ENCODE measurements around the gene RIOK1. TPM values are rescaled to one million over a fixed set of nuclear protein-coding genes. Genes with fewer than 3 reads are reported as not detected.

Gene RIOK1
- polyA plus RNA-seq, 3 donors, result 7.7 to 14.6 (median 8.8) TPM

GRCh38 chr6:7439228-7439627, 49.6 kb downstream of the RIOK1 start:
- Mint-ChIP-seq H3K27ac (peak overlapping the region; percentile 72 to 98 (median 92)), H3K9me3 (peaks cover 0 to 14% (median 9%) of the 10 kb centered on the region in 7 donors), H3K4me3 (peak overlapping the region; percentile 7 to 81), H3K4me1 (peaks cover 47% of the 10 kb centered on the region), H3K36me3 (peaks cover 3 to 9% of the 10 kb centered on the region in 2 donors), H3K27me3 (ENCODE audit: low read depth in 3 of 3) (peaks cover 2 to 3% (median 2%) of the 10 kb centered on the region in 3 donors)
- H3K79me2 ChIP-seq (ENCODE audit: insufficient read depth, low read length), result no peaks in the 10 kb centered on the region
- H3K27me3 ChIP-seq (ENCODE audit: control insufficient read depth in 2 of 2, insufficient read depth in 2 of 2, low read length in 2 of 2), result no peaks in the 10 kb centered on the region
- peak; percentile 34 to 73 (median 62) for DNase-seq
- peaks cover 15 to 31% of the 10 kb centered on the region in 2 donors for H3K4me1 ChIP-seq (ENCODE audit: control insufficient read depth in 1 of 2, insufficient read depth in 2 of 2, low read length in 2 of 2)
- H3K4me2 ChIP-seq (replicated peaks; ENCODE audit: extremely low read depth, low read length, poor library complexity, severe bottlenecking), result no peak overlapping the region
- no peaks in the 10 kb centered on the region for H4K20me1 ChIP-seq (ENCODE audit: insufficient read depth, low read length)
- intact Hi-C loops (cut with micrococcal nuclease), result loop anchor here in 1 of 2 donors (10.0 kb wide), 1 partner anchor 176 kb away; no protein-coding TSS in a partner anchor
- H3K27ac ChIP-seq (ENCODE audit: low read depth in 1 of 2, low read length in 2 of 2), result no peak overlapping the region
- H3K9me3 ChIP-seq (replicated peaks in 1 of 2; ENCODE audit: control insufficient read depth in 1 of 2, insufficient read depth in 1 of 2, low read length in 2 of 2), result no peaks in the 10 kb centered on the region
- no peak overlapping the region for H3K9ac ChIP-seq (ENCODE audit: insufficient read depth, low read length, poor library complexity, severe bottlenecking)
- no peaks in the 10 kb centered on the region for H3K36me3 ChIP-seq (replicated peaks in 1 of 2; ENCODE audit: control insufficient read depth in 1 of 2, insufficient read depth in 2 of 2, low read length in 2 of 2)
- no CpG with 5 or more reads among the region's 3 CpGs for WGBS (ENCODE audit: insufficient coverage)
- H3K4me3 ChIP-seq (replicated peaks in 1 of 3; ENCODE audit: low read depth in 2 of 3, low read length in 3 of 3), result no peak overlapping the region
- no peak for TF ChIP-seq CTCF (IDR thresholded peaks at IDR 0.05)
- no peak overlapping the region for H2AFZ ChIP-seq (ENCODE audit: insufficient read depth, low read depth, low read length, poor library complexity, severe bottlenecking)

DNA sequence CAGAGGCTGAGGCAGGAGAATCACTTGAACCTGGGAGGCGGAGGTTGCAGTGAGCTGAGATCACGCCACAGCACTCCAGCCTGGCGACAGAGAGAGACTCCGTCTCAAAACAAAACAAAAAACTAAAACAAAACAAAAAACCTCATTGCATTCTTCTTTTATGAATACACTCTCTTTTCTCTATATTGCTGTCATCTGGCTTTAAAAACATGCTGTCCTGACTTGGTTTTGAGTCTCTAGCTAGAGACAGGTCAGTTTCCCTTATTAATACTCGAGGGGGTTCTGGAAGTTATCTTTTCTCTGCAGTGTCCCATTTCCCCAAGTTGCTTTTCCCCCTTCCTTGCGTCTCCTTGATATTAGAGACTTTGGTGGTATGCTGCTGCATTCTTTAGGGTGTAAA, 50.9 kb downstream of the RIOK1 start:
- H3K4me3 Mint-ChIP-seq, result no peak overlapping the region
- TF ChIP-seq CTCF (IDR thresholded peaks at IDR 0.05), result no peak
- WGBS (ENCODE audit: insufficient coverage), result no CpG with 5 or more reads among the region's 6 CpGs

More for the DNA sequence above, 50.9 kb downstream of the RIOK1 start:
- H3K27ac Mint-ChIP-seq, result peak overlapping the region in 1 of 7 donors; percentile 86
- Histone ChIP-seq H3K9ac (ENCODE audit: insufficient read depth, low read length, poor library complexity, severe bottlenecking) (no peak overlapping the region), H3K27ac (ENCODE audit: low read depth in 1 of 2, low read length in 2 of 2) (no peak overlapping the region), H2AFZ (ENCODE audit: insufficient read depth, low read depth, low read length, poor library complexity, severe bottlenecking) (no peak overlapping the region), H3K9me3 (replicated peaks in 1 of 2; ENCODE audit: control insufficient read depth in 1 of 2, insufficient read depth in 1 of 2, low read length in 2 of 2) (no peaks in the 10 kb centered on the region), H3K36me3 (replicated peaks in 1 of 2; ENCODE audit: control insufficient read depth in 1 of 2, insufficient read depth in 2 of 2, low read length in 2 of 2) (no peaks in the 10 kb centered on the region), H3K79me2 (ENCODE audit: insufficient read depth, low read length) (no peaks in the 10 kb centered on the region), H3K4me2 (replicated peaks; ENCODE audit: extremely low read depth, low read length, poor library complexity, severe bottlenecking) (no peak overlapping the region), H3K27me3 (ENCODE audit: control insufficient read depth in 2 of 2, insufficient read depth in 2 of 2, low read length in 2 of 2) (no peaks in the 10 kb centered on the region), H4K20me1 (ENCODE audit: insufficient read depth, low read length) (no peaks in the 10 kb centered on the region), H3K4me3 (replicated peaks in 1 of 3; ENCODE audit: low read depth in 2 of 3, low read length in 3 of 3) (no peak overlapping the region), H3K4me1 (ENCODE audit: control insufficient read depth in 1 of 2, insufficient read depth in 2 of 2, low read length in 2 of 2) (peaks cover 15 to 24% of the 10 kb centered on the region in 2 donors)
- H3K9me3 Mint-ChIP-seq, result peaks cover 2 to 15% (median 9%) of the 10 kb centered on the region in 7 donors
- intact Hi-C loops (cut with micrococcal nuclease), result no loop called here
- peaks cover 38% of the 10 kb centered on the region for H3K4me1 Mint-ChIP-seq
- no peak for DNase-seq
- peaks cover 3 to 9% of the 10 kb centered on the region in 2 donors for H3K36me3 Mint-ChIP-seq
- H3K27me3 Mint-ChIP-seq (ENCODE audit: low read depth in 3 of 3), result peaks cover 3 to 5% (median 4%) of the 10 kb centered on the region in 3 donors

Data from CD14-positive monocyte (primary cell).